GOT3 (cell line): ENCODE data around the gene NRXN3.
A peak's percentile ranks its signal among the peaks of the same experiment; 100 is the strongest.
"Not testable (repeated sequence)": the region's sequence is repeated elsewhere in the genome, so short reads cannot be mapped to it uniquely, and the experiment has no call there.

ENCODE experiments used
- DNase-seq: peaks from one replicate; lab custom pipeline; 2025; ENCODE audit warnings: mixed read lengths; lab: John Stamatoyannopoulos, UW

The NRXN3 gene

GRCh38 chr14:79011920-79012204 lies 841.7 kb downstream of the NRXN3 start:
- DNase-seq = no peak

DNA sequence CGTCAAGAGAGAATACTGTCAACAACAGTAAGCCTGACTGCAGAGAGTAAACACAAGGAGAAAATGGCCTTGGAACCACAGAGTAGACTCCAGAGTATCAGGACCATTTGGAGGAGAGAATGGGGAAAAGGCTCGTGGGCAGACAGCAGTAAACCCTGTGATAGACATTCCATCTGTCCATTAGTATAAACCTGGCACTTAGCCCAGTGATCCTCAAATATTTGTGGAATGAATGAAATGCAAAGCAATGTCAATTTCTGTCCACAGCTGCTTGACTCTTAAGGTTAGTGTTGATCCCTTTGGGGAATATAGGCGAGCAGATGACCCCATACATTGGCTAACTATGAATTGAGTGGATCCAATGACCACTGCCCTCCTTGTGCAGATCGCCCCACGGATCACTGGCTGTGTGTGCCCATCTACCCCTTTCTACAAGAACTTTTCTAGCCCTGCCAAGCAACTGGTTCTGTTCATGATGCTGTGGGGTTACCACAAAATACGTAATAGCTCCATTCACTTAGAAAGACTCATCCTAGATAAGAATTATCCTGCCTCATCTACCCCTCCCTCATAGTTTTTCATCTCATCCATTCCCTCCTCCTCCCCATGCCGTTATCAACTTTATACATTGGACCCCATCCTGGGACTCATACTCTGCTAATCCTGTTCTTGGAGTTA lies 846.8 kb downstream of the NRXN3 start:
- peak; percentile 1 for DNase-seq

- DNase-seq = no peak
Observed at GRCh38 chr14:79017561-79017960, 847.4 kb downstream of the NRXN3 start.

- no peak for DNase-seq
Observed at GRCh38 chr14:79018836-79019235, 848.7 kb downstream of the NRXN3 start.

DNA sequence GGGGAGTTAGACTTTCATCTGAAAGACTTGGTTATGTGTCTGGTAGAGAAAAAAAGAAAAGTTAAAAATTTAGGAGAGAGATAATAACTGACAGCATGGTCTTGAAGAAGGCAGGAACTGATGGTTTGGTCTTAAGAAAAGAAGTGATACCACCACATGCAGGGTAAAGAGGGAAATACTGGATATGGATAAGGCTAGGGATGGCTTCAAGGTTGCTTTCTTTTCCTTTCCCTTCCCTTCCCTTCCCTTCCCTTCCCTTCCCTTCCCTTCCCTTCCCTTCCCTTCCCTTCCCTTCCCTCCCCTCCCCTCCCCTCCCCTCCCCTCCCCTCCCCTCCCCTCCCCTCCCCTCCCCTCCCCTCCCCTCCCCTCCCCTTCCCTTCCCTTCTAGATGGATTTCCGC lies 849.7 kb downstream of the NRXN3 start:
- not testable (repeated sequence) for DNase-seq

GRCh38 chr14:79021766-79022165 lies 851.6 kb downstream of the NRXN3 start:
- no peak for DNase-seq

GRCh38 chr14:79027138-79027537 lies 857.0 kb downstream of the NRXN3 start:
- no peak for DNase-seq

GRCh38 chr14:79028281-79028680 lies 858.1 kb downstream of the NRXN3 start:
- no peak for DNase-seq

- DNase-seq = no peak
Observed at GRCh38 chr14:79036441-79036840, 866.3 kb downstream of the NRXN3 start.

DNA sequence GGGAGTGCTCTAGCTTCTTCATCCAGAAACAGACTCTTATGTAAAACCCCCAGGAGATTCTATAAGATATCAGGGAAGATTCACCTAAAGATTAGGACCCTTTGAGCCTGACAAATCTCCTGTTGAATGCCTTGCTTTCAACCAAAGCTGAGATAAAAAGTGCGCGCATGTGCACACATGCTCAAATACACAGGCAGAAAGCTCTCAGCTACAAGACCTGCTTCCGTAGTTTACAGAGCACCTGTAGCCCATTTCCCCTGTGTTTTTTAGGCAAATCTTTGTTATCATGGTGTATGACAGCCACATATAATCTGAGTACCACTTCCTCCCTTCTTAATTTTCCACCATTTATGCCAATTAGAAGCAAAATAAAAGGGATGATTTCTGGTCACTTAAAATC lies 866.9 kb downstream of the NRXN3 start:
- no peak for DNase-seq

DNA sequence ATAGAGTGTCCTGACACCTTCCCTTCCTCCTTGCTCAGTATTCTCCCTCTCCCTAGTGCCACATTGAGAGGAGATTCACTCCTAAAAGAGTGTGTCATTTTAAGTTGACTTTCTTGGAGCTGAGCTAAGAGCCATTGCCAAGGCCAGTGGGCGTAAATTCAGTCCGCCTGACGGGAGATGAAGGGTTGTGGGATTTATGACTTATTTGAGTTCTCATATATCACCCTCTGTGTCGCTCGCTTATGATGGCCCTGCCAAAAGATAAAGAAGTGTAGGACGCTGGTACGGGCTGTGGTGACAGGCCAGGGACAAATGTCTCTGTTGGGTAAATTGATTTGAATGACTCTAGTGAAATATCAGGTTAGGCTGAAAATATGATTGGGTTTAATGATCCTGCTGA lies 867.4 kb downstream of the NRXN3 start:
- no peak for DNase-seq

- no peak for DNase-seq
Observed at GRCh38 chr14:79040790-79041189, 870.6 kb downstream of the NRXN3 start.

- no peak for DNase-seq
Observed at GRCh38 chr14:79043194-79043889, 873.2 kb downstream of the NRXN3 start.

DNA sequence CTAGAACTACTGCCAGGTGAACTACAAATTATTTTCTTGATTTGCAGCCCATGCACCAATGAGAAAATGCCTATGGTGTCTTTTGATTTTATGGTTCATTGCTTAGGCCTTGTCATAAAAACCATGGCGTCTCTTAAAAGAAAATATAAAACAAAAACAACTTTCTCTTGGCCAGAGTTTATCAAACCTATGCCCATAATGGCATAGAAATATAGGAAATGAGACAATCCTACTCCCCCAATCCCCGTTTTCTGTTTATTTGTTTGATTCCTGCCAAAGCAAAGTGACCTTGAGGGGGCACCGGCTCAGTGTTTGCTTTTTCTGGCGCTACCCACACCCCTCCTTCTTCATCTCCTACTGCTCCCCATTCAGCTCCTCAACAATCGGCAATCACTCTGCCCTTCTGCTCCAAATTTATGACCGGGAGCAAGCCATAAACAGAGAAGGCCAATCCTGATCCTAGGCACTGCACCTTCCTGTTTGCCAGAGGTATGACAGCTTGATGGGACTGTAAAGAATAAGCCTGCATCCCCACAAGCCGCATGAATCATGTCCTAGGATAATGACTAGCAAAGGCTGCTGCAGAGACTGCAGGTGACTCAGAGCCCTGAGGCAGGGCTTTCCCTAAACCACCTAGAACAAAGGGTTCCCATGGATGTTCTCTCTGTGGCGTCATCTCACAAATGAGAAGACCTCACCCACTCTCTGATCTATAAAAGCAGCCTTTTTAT lies 874.9 kb downstream of the NRXN3 start:
- DNase-seq = no peak

GRCh38 chr14:79050787-79051727 lies 880.9 kb downstream of the NRXN3 start:
- DNase-seq = no peak

DNA sequence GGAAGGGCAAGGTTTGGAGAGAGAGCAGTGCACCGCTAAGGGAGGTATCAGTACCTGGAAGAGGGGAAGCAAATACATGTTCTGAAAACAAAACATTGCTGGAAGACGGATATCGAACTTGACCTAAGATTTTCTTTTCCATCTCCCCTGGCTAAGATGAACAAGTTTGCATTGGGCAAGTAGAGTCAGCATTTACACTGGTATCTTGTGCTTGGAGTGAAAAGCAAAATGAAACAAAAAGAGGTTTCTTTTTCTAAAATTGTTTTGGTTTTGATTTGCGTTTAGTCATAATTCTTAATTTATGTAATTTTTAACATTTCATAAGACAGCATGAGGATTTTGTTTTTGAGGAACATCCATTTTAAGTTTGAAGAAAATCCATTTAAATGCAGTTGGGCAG lies 881.6 kb downstream of the NRXN3 start:
- DNase-seq = no peak

- no peak for DNase-seq
Observed at GRCh38 chr14:79056879-79057278, 886.7 kb downstream of the NRXN3 start.

- no peak for DNase-seq
Observed at GRCh38 chr14:79057333-79057732, 887.2 kb downstream of the NRXN3 start.

DNA sequence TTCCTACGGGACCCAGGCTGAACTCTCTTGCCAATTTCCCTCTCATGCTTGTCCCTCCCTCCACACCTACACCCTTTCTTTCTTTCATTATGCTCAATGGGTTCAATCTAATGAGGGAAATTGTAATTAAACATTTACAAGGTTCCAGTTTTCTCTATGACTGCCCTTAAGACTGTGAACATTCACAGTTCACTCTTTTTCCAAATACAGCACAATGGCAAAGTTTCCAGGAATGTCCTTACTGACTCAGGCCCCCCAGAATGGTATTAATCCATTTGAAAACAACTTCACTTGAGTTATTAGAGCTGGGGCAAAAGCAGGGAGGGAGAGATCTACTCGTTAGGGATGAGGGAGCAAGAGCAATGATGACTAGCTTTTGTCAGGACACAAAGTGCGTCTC lies 892.1 kb downstream of the NRXN3 start:
- DNase-seq = no peak

DNA sequence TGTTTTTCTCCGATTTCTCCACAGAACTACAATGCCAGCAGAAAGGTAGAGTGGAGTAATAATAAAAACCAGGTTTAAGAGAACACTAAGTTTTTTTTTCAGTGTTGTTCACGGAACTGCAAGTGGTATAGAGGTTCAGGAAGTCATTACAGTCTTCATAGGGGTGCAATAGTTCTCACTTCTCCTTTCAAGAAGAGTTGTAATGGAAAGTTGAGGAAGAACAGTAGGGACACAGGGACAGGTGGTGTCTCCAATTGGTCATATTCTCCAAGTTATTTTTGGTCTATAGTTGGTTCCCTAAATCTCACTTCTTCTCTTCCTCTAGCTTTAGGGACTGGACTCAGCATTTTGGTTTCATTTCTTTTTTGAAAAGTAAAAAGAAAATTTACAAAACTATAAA lies 894.0 kb downstream of the NRXN3 start:
- DNase-seq = no peak

DNA sequence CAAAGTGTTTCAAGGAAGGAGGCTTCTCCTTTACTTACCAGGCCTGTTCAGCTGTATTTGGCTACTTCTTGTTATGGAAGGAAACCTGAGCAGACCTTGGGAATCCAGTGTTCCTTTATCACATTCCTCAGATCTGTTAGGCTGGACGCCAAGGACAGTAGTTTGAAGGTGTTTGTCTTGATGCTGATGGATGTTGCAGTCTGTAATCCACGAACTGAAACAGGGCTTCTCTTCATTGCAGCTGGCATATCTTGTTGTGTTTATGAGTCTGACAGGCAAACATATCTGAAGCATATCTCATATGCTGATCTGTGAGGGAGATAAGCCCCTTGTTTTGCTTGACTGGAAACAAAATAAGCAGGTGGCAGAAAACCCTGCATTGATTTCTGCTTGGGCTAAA lies 904.3 kb downstream of the NRXN3 start:
- DNase-seq = no peak

- no peak for DNase-seq
Observed at GRCh38 chr14:79076428-79076827, 906.3 kb downstream of the NRXN3 start.
